Measurements from ENCODE around the gene FTO. TPM values are rescaled to one million over a fixed set of nuclear protein-coding genes. Genes with fewer than 3 reads are reported as not detected.
"Not testable (repeated sequence)": the region's sequence is repeated elsewhere in the genome, so short reads cannot be mapped to it uniquely, and the experiment has no call there.

Gene FTO
- polyA plus RNA-seq, 2 of the 4 experiments (the other 2 are of a cell fraction), result 48.7 to 101 TPM

- TF ChIP-seq NR3C1 (IDR thresholded peaks at IDR 0.05), result no peak
- no peak overlapping the region for H3K4me2 ChIP-seq
- no peak overlapping the region for H3K4me3 ChIP-seq
- H3K9me3 ChIP-seq, result no peaks in the 10 kb centered on the region
- H3K4me1 ChIP-seq, result no peaks in the 10 kb centered on the region
- no peak for ATAC-seq
- WGBS (ENCODE audit: missing lambda C conversion rate), result 86% methylated on average over 2 of the region's 2 CpGs
- no peak overlapping the region for H3K27ac ChIP-seq
- DNase-seq (ENCODE audit: low read depth in 1 of 2, low spot score in 1 of 2), result no peak
- no peak for FAIRE-seq
- ChIA-PET POLR2A (no interaction called here), CTCF (interaction anchor here (2.0 kb wide), 1 partner anchor 10 kb away, joined by 9 read pairs; no protein-coding TSS in a partner anchor)
These were observed 22.6 kb upstream of the FTO start for GRCh38 chr16:53681354-53681753.

- CTCF ChIA-PET, POLR2A ChIA-PET, FAIRE-seq: not testable (repeated sequence)
These were observed 18.6 kb upstream of the FTO start for GRCh38 chr16:53685334-53685733.

GRCh38 chr16:53686710-53687109 lies 17.2 kb upstream of the FTO start:
- 93% methylated on average over 3 of the region's 3 CpGs for WGBS (ENCODE audit: missing lambda C conversion rate)
- FAIRE-seq (no peak), ATAC-seq (no peak), DNase-seq (ENCODE audit: low read depth in 1 of 2, low spot score in 1 of 2) (no peak)
- H3K4me1 ChIP-seq, result no peaks in the 10 kb centered on the region
- no peak overlapping the region for H3K4me3 ChIP-seq
- CTCF ChIA-PET, result no interaction called here
- H3K9me3 ChIP-seq, result no peaks in the 10 kb centered on the region
- POLR2A ChIA-PET, result no interaction called here
- H3K27ac ChIP-seq, result no peak overlapping the region
- no peak for TF ChIP-seq BCL3 (IDR thresholded peaks at IDR 0.05)
- TF ChIP-seq PHF8 (IDR thresholded peaks at IDR 0.05; ENCODE audit: borderline replicate concordance, low read depth), result no peak
- no peak for TF ChIP-seq CHD2 (IDR thresholded peaks at IDR 0.05; ENCODE audit: low read length, partially characterized antibody)
- TF ChIP-seq JUN (IDR thresholded peaks at IDR 0.05), result no peak
- TF ChIP-seq CHD4 (IDR thresholded peaks at IDR 0.05; ENCODE audit: borderline replicate concordance), result no peak
- TF ChIP-seq MYC (IDR thresholded peaks at IDR 0.05; ENCODE audit: borderline replicate concordance, low read length), result no peak
- TF ChIP-seq MAFK (IDR thresholded peaks at IDR 0.05; ENCODE audit: partially characterized antibody), result no peak
- TF ChIP-seq KDM1A (IDR thresholded peaks at IDR 0.05; ENCODE audit: low read depth), result no peak
- no peak for TF ChIP-seq HEYL (CRISPR knock-in tag; IDR thresholded peaks at IDR 0.05)
- no peak for TF ChIP-seq ZFP36 (IDR thresholded peaks at IDR 0.05; ENCODE audit: borderline replicate concordance, partially characterized antibody)
- TF ChIP-seq RFX5 (IDR thresholded peaks at IDR 0.05), result no peak
- no peak for TF ChIP-seq ATOH8 (CRISPR knock-in tag; IDR thresholded peaks at IDR 0.05; ENCODE audit: low read depth)
- no peak for TF ChIP-seq RCOR1 (IDR thresholded peaks at IDR 0.05; ENCODE audit: low read depth, low read length)
- no peak for TF ChIP-seq KDM5A (IDR thresholded peaks at IDR 0.05)
- no peak for TF ChIP-seq EP300 (IDR thresholded peaks at IDR 0.05)
- TF ChIP-seq GATA3 (IDR thresholded peaks at IDR 0.05; ENCODE audit: borderline replicate concordance), result no peak
- no peak overlapping the region for H3K4me2 ChIP-seq

More at GRCh38 chr16:53685334-53685733, 18.6 kb upstream of the FTO start:
- 94% methylated on average over 3 of the region's 3 CpGs for WGBS (ENCODE audit: missing lambda C conversion rate)
- not testable (repeated sequence) for H3K4me1 ChIP-seq; DNase-seq (ENCODE audit: low read depth in 1 of 2, low spot score in 1 of 2); H3K4me2 ChIP-seq; H3K4me3 ChIP-seq; ATAC-seq; H3K9me3 ChIP-seq; H3K27ac ChIP-seq

- no peak overlapping the region for H3K4me2 ChIP-seq
- ATAC-seq, result no peak
- no peak overlapping the region for H3K4me3 ChIP-seq
- H3K4me1 ChIP-seq, result no peaks in the 10 kb centered on the region
- H3K9me3 ChIP-seq, result no peaks in the 10 kb centered on the region
- no peak for DNase-seq (ENCODE audit: low read depth in 1 of 2, low spot score in 1 of 2)
- 83% methylated on average over 3 of the region's 3 CpGs for WGBS (ENCODE audit: missing lambda C conversion rate)
- FAIRE-seq, result no peak
- no peak overlapping the region for H3K27ac ChIP-seq
- TF ChIP-seq EHF (CRISPR knock-in tag; IDR thresholded peaks at IDR 0.05) (no peak), NFE2L2 (conservative IDR thresholded peaks at IDR 0.05; ENCODE audit: low read length) (no peak), CEBPB (IDR thresholded peaks at IDR 0.05) (no peak), KDM5A (IDR thresholded peaks at IDR 0.05) (no peak), ELK1 (IDR thresholded peaks at IDR 0.05; ENCODE audit: low read depth, low read length) (no peak), USF2 (IDR thresholded peaks at IDR 0.05) (no peak), RNF2 (IDR thresholded peaks at IDR 0.05; ENCODE audit: borderline replicate concordance, low read depth) (no peak), JUN (IDR thresholded peaks at IDR 0.05) (no peak), POLR2AphosphoS2 (conservative IDR thresholded peaks at IDR 0.05; ENCODE audit: low read length) (no peak), NPAS2 (CRISPR knock-in tag; IDR thresholded peaks at IDR 0.05; ENCODE audit: borderline replicate concordance) (no peak), FOXS1 (CRISPR knock-in tag; IDR thresholded peaks at IDR 0.05) (no peak), HOXB5 (CRISPR knock-in tag; IDR thresholded peaks at IDR 0.05) (no peak), ZSCAN20 (CRISPR knock-in tag; IDR thresholded peaks at IDR 0.05) (no peak)
- POLR2A ChIA-PET, result no interaction called here
- CTCF ChIA-PET, result interaction anchor here (0.6 to 0.9 kb wide), 2 partner anchors 84 to 593 kb away, joined by 3 read pairs; no protein-coding TSS in a partner anchor
These were observed 14.3 kb upstream of the FTO start for GRCh38 chr16:53689636-53690035.

Measured in A549 (cell line).